Gastrocnemius medialis (tissue), 4 donors: ENCODE measurements around the gene KHK.

Experiments
- POLR2A ChIP-seq, 2 donors: fragments of 450-650 bp; IDR thresholded peaks; one replicate each; pipeline ENCODE4 v1.6.1; 2017; ENCODE audit warnings: antibody characterized with exemption in 2 of 2, mild to moderate bottlenecking in 2 of 2, moderate library complexity in 2 of 2
- TF ChIP-seq, protein P1 (sequence below), 5 experiments: fragments of 450-650 bp in 3 of 5; fragments of 200-600 bp in 2 of 5; sonication (generic) in 2 of 5; IDR thresholded peaks in 4 of 5; conservative IDR thresholded peaks in 1 of 5; 1 replicate in 4 of 5; 2 replicates in 1 of 5; pipeline ENCODE4 v1.5.1; 2016 to 2019; ENCODE audit warnings: antibody characterized with exemption in 5 of 5, mild to moderate bottlenecking in 3 of 5, moderate library complexity in 3 of 5

DNA sequence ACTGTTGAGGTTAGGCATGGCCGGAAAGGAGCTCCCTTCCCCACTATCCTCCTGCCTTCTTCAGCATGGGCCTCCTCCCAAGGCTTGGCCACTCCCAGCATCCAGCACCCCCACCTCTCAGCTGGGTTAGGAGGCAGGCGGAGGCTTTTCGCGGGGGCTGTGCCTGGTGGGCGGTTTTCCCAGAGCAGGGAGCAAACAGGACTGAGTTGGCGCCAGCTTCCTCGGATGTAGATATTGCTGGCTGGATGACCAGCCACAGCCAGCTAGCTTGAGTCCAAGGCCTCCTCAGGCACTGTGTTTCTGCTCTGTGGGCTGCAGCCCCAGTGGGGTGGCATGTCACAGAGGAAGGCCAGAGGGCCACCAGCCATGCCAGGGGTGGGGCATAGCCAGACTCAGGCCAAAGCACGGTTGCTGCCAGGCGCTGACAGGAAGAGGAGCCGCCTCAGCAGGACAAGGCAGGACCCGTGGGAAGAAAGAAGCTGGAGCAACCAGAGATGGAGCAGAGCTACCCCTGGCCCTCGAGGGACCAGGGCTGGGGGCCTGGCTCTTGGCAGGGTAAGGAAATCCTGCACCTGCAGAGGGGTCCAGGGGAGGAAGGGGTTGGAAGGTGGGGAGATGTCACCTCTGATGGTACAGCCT lies 62.3 kb downstream of the KHK start, which contains the start of gene TCF23:
- TF ChIP-seq, protein P1, sequence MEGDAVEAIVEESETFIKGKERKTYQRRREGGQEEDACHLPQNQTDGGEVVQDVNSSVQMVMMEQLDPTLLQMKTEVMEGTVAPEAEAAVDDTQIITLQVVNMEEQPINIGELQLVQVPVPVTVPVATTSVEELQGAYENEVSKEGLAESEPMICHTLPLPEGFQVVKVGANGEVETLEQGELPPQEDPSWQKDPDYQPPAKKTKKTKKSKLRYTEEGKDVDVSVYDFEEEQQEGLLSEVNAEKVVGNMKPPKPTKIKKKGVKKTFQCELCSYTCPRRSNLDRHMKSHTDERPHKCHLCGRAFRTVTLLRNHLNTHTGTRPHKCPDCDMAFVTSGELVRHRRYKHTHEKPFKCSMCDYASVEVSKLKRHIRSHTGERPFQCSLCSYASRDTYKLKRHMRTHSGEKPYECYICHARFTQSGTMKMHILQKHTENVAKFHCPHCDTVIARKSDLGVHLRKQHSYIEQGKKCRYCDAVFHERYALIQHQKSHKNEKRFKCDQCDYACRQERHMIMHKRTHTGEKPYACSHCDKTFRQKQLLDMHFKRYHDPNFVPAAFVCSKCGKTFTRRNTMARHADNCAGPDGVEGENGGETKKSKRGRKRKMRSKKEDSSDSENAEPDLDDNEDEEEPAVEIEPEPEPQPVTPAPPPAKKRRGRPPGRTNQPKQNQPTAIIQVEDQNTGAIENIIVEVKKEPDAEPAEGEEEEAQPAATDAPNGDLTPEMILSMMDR (IDR thresholded peaks at IDR 0.05 in 4 of 5, conservative IDR thresholded peaks at IDR 0.05 in 1 of 5): no peak
- no peak for TF ChIP-seq POLR2A (IDR thresholded peaks at IDR 0.05)
